Left ventricle myocardium inferior (tissue), 1 donor: ENCODE results near the gene ANKRD6. TPM values are rescaled to one million over a fixed set of nuclear protein-coding genes. Genes with fewer than 3 reads are reported as not detected.
"Not testable (repeated sequence)": the region's sequence is repeated elsewhere in the genome, so short reads cannot be mapped to it uniquely, and the experiment has no call there.

Experiments used
- DNase-seq: peaks from one replicate; pipeline ENCODE4 v3.0.0-alpha.2; 2020
- H3K27ac ChIP-seq: fragments of 200-600 bp; replicated peaks from 2 replicates; pipeline ENCODE4 v1.8.0; 2021
- H3K27me3 ChIP-seq: fragments of 200-600 bp; 2 replicates; pipeline ENCODE4 v1.8.0; 2021; ENCODE audit warnings: low read depth
- H3K36me3 ChIP-seq: fragments of 200-600 bp; 2 replicates; pipeline ENCODE4 v1.8.0; 2021
- H3K4me1 ChIP-seq: fragments of 200-600 bp; 2 replicates; pipeline ENCODE4 v1.8.0; 2021
- H3K4me3 ChIP-seq: fragments of 200-600 bp; 2 replicates; pipeline ENCODE4 v1.8.0; 2021; ENCODE audit warnings: mild to moderate bottlenecking, moderate library complexity
- H3K9me3 ChIP-seq: fragments of 200-600 bp; replicated peaks from 2 replicates; pipeline ENCODE4 v1.8.0; 2021
- CTCF ChIP-seq: fragments of 200-600 bp; IDR thresholded peaks from 2 replicates; pipeline ENCODE4 v1.8.0; 2021; ENCODE audit warnings: antibody characterized with exemption, mild to moderate bottlenecking, borderline replicate concordance
- intact Hi-C: fragments of 100-400 bp; cut with micrococcal nuclease; formaldehyde crosslinking; loops from one replicate; pipeline ENCODE4 v1.11.0; 2022
- total RNA-seq: library from RNA; stranded (reverse); fragmentation: NEBNext Ultra II Directional; extraction: Animal tissue kit (Norgen Biotek cat#: 25700); gene quantifications from one replicate; pipeline ENCODE4 v1.2.1, GENCODE V29; 2021
- donor health status: DM: no; HTN: yes; CAD: no; lungs with severe emphysema.

Gene ANKRD6
- total RNA-seq, 1 donor from 2014 or later: 11.1 TPM

DNA sequence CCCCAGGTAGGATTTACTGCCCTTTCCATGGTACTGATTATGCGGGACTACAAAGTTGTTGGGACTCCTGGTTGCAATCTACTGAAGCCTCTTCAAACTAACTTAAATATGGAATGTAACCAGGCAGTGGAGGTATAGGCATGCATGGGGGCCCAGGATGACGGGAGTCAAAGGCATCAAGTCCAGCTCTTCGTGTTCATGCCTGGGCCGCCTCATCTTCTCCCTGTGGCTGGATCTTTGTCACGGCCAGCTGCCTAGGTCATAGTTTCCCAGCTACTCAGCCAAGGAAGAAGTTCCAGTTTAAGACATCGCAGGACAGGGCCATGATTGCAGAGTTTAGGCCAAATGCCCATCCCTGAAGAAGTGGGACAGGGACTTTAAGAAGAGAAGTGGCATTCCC, 185.1 kb downstream of the ANKRD6 start:
- Histone ChIP-seq H3K27me3 (no peaks in the 10 kb centered on the region), H3K4me1 (peaks cover 3% of the 10 kb centered on the region), H3K4me3 (no peak overlapping the region), H3K9me3 (no peaks in the 10 kb centered on the region), H3K27ac (no peak overlapping the region), H3K36me3 (peaks cover 24% of the 10 kb centered on the region)
- DNase-seq: no peak
- no peak for TF ChIP-seq CTCF
- intact Hi-C loops: no loop called here

DNA sequence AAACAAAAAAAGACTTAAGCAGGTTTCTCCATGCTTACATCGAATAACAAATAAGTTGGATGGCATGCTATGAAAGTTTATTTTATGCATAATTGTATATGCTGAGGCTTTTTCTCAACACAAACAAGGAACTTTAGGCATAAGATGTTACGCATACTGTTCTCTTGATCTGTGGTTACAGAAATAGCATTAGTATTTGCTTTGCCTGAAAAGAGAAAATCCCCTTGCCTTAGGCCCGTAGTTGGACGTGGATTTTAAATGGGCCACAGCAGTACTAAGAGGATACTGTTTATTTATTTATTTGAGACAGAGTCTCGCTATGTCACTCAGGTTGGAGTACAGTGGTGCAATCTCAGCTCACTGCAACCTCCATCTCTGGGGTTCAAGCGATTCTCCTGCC, 186.6 kb downstream of the ANKRD6 start:
- Histone ChIP-seq H3K4me3 (no peak overlapping the region), H3K36me3 (peaks cover 34% of the 10 kb centered on the region), H3K27ac (no peak overlapping the region), H3K9me3 (no peaks in the 10 kb centered on the region), H3K27me3 (no peaks in the 10 kb centered on the region), H3K4me1 (no peaks in the 10 kb centered on the region)
- no peak for TF ChIP-seq CTCF
- DNase-seq: no peak
- intact Hi-C loops: no loop called here

GRCh38 chr6:89623749-89624148, 190.8 kb downstream of the ANKRD6 start:
- no peaks in the 10 kb centered on the region for H3K9me3 ChIP-seq
- no peak for TF ChIP-seq CTCF
- DNase-seq: no peak
- no peaks in the 10 kb centered on the region for H3K27me3 ChIP-seq
- H3K27ac ChIP-seq: no peak overlapping the region
- no peaks in the 10 kb centered on the region for H3K4me1 ChIP-seq
- H3K36me3 ChIP-seq: peaks cover 57% of the 10 kb centered on the region
- intact Hi-C loops: no loop called here
- no peak overlapping the region for H3K4me3 ChIP-seq

DNA sequence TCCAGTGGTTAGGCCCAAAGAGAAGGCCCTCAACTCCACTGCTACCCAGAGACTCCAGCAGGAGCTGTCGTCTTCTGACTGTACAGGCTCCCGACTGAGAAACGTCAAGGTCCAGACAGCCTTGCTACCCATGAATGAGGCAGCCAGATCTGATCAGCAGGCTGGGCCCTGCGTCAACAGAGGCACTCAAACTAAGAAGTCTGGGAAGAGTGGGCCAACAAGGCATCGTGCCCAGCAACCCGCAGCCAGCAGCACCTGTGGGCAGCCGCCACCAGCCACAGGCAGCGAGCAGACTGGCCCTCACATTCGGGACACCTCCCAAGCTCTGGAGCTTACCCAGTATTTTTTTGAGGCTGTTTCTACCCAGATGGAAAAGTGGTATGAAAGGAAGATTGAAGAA, 197.5 kb downstream of the ANKRD6 start:
- Histone ChIP-seq H3K27me3 (no peaks in the 10 kb centered on the region), H3K4me1 (peaks cover 14% of the 10 kb centered on the region), H3K27ac (peak overlapping the region; percentile 49), H3K4me3 (no peak overlapping the region), H3K9me3 (no peaks in the 10 kb centered on the region), H3K36me3 (peaks cover 42% of the 10 kb centered on the region)
- TF ChIP-seq CTCF: no peak
- DNase-seq: peak; percentile 73
- intact Hi-C loops: no loop called here

DNA sequence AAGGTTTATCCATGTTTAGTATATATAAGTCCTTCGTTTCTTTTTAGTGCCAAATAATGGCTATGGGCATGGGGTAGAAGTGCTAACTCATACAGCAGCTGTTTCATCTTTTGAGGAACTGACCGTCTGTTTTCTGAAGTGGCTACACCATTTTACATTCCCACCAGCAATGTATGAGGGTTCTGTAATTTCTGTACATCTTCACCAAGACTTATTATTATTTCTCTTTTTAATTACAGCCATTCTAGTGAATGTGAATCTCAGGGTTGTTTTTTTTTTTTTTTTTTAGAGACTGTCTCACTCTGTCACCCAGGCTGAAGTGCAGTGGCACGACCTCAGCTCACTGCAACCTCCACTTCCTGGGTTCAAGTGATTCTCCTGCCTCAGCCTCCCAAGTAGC, 203.5 kb downstream of the ANKRD6 start:
- H3K9me3 ChIP-seq, H3K27ac ChIP-seq, H3K27me3 ChIP-seq, intact Hi-C loops, DNase-seq, H3K4me3 ChIP-seq: not testable (repeated sequence)
- Histone ChIP-seq H3K4me1 (peaks cover 25% of the 10 kb centered on the region), H3K36me3 (peaks cover 24% of the 10 kb centered on the region)

- Histone ChIP-seq H3K36me3 (peaks cover 29% of the 10 kb centered on the region), H3K27me3 (no peaks in the 10 kb centered on the region), H3K4me1 (peaks cover 25% of the 10 kb centered on the region), H3K27ac (peak overlapping the region; percentile 96), H3K4me3 (peak overlapping the region; percentile 80), H3K9me3 (no peaks in the 10 kb centered on the region)
- intact Hi-C loops: no loop called here
- no peak for DNase-seq
- no peak for TF ChIP-seq CTCF
Observed at GRCh38 chr6:89637960-89638319, 205.0 kb downstream of the ANKRD6 start.
